Suprapubic skin (tissue), 4 donors: ENCODE data around the gene TNFRSF13B. TPM values are rescaled to one million over a fixed set of nuclear protein-coding genes. Genes with fewer than 3 reads are reported as not detected.

Experiments
- DNase-seq, 2 donors: peaks; one replicate each; pipeline ENCODE4 v3.0.0-alpha.2; 2019; ENCODE audit warnings: low spot score in 2 of 2
- H3K27ac ChIP-seq: fragments of 200-600 bp; sonication (generic); one replicate; pipeline ENCODE4 v1.5.1; 2019
- H3K27me3 ChIP-seq: fragments of 200-600 bp; sonication (generic); one replicate; pipeline ENCODE4 v1.5.1; 2019
- H3K36me3 ChIP-seq: fragments of 200-600 bp; sonication (generic); one replicate; pipeline ENCODE4 v1.5.1; 2019
- H3K4me1 ChIP-seq: fragments of 200-600 bp; sonication (generic); one replicate; pipeline ENCODE4 v1.5.1; 2019
- H3K4me3 ChIP-seq: fragments of 200-600 bp; sonication (generic); one replicate; pipeline ENCODE4 v1.5.1; 2019; ENCODE audit warnings: mild to moderate bottlenecking
- H3K9me3 ChIP-seq: fragments of 200-600 bp; sonication (generic); one replicate; pipeline ENCODE4 v1.5.1; 2019
- CTCF ChIP-seq, 2 donors: fragments of 200-600 bp in 1 of 2; fragments of 450-650 bp in 1 of 2; sonication (generic) in 1 of 2; IDR thresholded peaks; one replicate each; pipeline ENCODE4 v1.5.1; 2016 to 2019; ENCODE audit warnings: antibody characterized with exemption in 2 of 2, mild to moderate bottlenecking in 1 of 2, moderate library complexity in 1 of 2
- EP300 ChIP-seq: sonication (generic); formaldehyde crosslinking; IDR thresholded peaks from one replicate; pipeline ENCODE4 v1.6.1; 2017; ENCODE audit warnings: antibody characterized with exemption
- POLR2A ChIP-seq, 2 donors: fragments of 450-650 bp; IDR thresholded peaks; one replicate each; pipeline ENCODE4 v1.6.1; 2017; ENCODE audit warnings: antibody characterized with exemption in 2 of 2, mild to moderate bottlenecking in 2 of 2, moderate library complexity in 2 of 2
- POLR2AphosphoS5 ChIP-seq, 3 donors: sonication (generic); formaldehyde crosslinking; IDR thresholded peaks; one replicate each; pipeline ENCODE4 v1.6.1; 2017; ENCODE audit warnings: antibody characterized with exemption in 3 of 3
- WGBS: methylation state at CpG from one replicate; pipeline ENCODE4 v1.1.5; 2018; 5-methylcytosine and 5-hydroxymethylcytosine counted together
- total RNA-seq, 4 donors: library from RNA; depleted of rRNA; stranded (reverse); fragments of >200 nt; gene quantifications; one replicate each; pipeline ENCODE4 v1.1.0, GENCODE V29; 2016

Gene TNFRSF13B
- total RNA-seq, 4 donors from 2014 or later, result 3.8 TPM; not detected in 3

DNA sequence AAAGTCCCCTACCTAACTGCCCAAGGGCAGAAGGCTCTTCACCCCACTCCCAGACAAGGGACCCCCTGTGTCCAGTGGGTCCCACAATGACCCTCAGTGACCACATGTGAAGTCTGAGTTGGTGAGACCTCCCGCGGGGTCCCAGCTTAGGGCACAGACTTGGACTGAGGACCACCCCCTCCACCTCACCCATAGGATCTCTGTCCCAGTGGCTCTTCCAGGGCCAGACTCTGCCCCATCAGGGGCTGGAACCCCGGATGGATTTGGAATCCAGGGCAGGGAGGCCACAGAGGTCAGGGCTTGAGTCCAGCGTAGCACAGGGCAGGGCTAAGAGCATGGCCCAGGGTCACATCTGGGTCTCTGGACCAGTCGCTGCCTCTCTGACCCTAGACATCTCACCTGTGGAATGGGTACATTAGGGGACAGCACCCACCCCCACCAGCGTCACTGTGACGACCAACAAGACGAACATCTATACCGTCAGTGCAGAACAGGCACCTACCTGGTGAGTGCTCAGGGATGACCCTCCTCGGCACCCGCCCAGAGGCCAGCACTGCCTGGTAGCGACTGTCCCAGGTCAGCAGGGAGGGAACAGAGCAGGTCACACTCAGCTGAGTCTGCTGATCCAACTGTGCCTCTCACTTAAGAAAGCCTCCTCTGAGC, 37.7 kb downstream of the TNFRSF13B start:
- peaks cover 4% of the 10 kb centered on the region for H3K27me3 ChIP-seq
- WGBS, result no CpG with 5 or more reads among the region's 12 CpGs
- no peaks in the 10 kb centered on the region for H3K4me1 ChIP-seq
- no peaks in the 10 kb centered on the region for H3K9me3 ChIP-seq
- no peaks in the 10 kb centered on the region for H3K36me3 ChIP-seq
- TF ChIP-seq POLR2A (IDR thresholded peaks at IDR 0.05) (no peak), POLR2AphosphoS5 (IDR thresholded peaks at IDR 0.05) (no peak)
- no peak overlapping the region for H3K27ac ChIP-seq
- H3K4me3 ChIP-seq, result no peak overlapping the region
- peak; percentile 38 to 71 for DNase-seq

DNA sequence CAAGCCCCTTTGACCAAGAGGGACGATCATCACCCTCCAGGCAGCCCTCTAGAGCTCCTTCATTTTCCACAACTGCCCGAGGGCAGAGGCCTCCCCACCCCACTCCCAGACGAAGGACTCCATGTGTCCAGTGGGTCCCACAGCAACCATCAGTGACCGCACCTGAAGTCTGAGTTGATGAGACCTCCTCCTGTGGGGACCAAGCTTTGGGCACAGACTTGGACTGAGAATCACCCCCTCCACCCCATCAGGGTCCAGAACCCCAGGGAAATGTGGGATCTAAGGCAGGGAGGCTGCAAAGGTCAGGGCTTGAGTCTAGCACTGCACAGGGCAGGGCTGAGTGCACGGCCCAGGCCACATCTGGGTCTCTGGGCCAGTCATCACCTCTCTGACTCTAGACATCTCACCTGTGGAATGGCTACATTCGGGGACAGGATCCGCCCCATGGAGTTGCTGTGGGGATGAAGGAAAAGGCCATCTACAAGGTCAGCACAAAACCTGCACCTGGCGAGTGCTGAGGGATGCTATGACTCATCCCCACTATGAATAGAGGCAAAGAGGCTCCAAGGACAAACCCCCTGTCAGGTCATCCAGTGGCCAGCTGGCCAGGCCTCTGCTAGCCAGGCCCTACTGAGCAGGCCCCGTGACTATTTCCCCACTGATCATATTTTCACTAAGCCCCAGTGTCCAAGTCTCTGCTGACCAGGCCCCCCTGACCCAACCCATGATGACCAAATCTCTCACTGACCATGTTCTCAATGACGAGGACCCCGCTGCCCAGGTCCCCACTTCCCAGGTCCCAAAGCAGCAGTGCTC, 38.4 kb downstream of the TNFRSF13B start:
- Histone ChIP-seq H3K27me3 (peaks cover 4% of the 10 kb centered on the region), H3K4me1 (no peaks in the 10 kb centered on the region), H3K36me3 (no peaks in the 10 kb centered on the region), H3K27ac (no peak overlapping the region), H3K4me3 (no peak overlapping the region), H3K9me3 (no peaks in the 10 kb centered on the region)
- 91% methylated on average over 11 of the region's 11 CpGs for WGBS
- DNase-seq, result peak; percentile 50 to 64
- no peak for TF ChIP-seq EP300
- no peak for TF ChIP-seq CTCF (IDR thresholded peaks at IDR 0.05)
- no peak for TF ChIP-seq POLR2AphosphoS5 (IDR thresholded peaks at IDR 0.05)
- TF ChIP-seq POLR2A (IDR thresholded peaks at IDR 0.05), result no peak

- TF ChIP-seq CTCF (IDR thresholded peaks at IDR 0.05) (no peak), POLR2A (IDR thresholded peaks at IDR 0.05) (no peak), POLR2AphosphoS5 (IDR thresholded peaks at IDR 0.05) (no peak), EP300 (no peak)
- Histone ChIP-seq H3K27me3 (peaks cover 4% of the 10 kb centered on the region), H3K27ac (no peak overlapping the region), H3K9me3 (no peaks in the 10 kb centered on the region), H3K36me3 (no peaks in the 10 kb centered on the region), H3K4me3 (no peak overlapping the region), H3K4me1 (no peaks in the 10 kb centered on the region)
- peak in 1 of 2 donors; percentile 44 for DNase-seq
- WGBS, result 66% methylated on average over 6 of the region's 6 CpGs
Observed at GRCh38 chr17:16932611-16933010, 39.3 kb downstream of the TNFRSF13B start.

- H3K4me1 ChIP-seq, result no peaks in the 10 kb centered on the region
- no peak overlapping the region for H3K4me3 ChIP-seq
- 78% methylated on average over 4 of the region's 8 CpGs for WGBS
- no peaks in the 10 kb centered on the region for H3K9me3 ChIP-seq
- peaks cover 4% of the 10 kb centered on the region for H3K27me3 ChIP-seq
- H3K36me3 ChIP-seq, result no peaks in the 10 kb centered on the region
- no peak for TF ChIP-seq EP300
- no peak for TF ChIP-seq POLR2AphosphoS5 (IDR thresholded peaks at IDR 0.05)
- no peak for TF ChIP-seq POLR2A (IDR thresholded peaks at IDR 0.05)
- TF ChIP-seq CTCF (IDR thresholded peaks at IDR 0.05), result no peak
- H3K27ac ChIP-seq, result no peak overlapping the region
- DNase-seq, result peak in 1 of 2 donors; percentile 46
Observed at GRCh38 chr17:16932156-16932555, 39.8 kb downstream of the TNFRSF13B start.

GRCh38 chr17:16931318-16932060, 40.4 kb downstream of the TNFRSF13B start:
- Histone ChIP-seq H3K9me3 (no peaks in the 10 kb centered on the region), H3K36me3 (no peaks in the 10 kb centered on the region), H3K4me1 (no peaks in the 10 kb centered on the region), H3K27ac (no peak overlapping the region), H3K4me3 (no peak overlapping the region), H3K27me3 (peaks cover 4% of the 10 kb centered on the region)
- 81% methylated on average over 7 of the region's 9 CpGs for WGBS
- peak in 1 of 2 donors; percentile 50 for DNase-seq
- TF ChIP-seq CTCF (IDR thresholded peaks at IDR 0.05), result no peak
- TF ChIP-seq POLR2A (IDR thresholded peaks at IDR 0.05), result no peak
- no peak for TF ChIP-seq POLR2AphosphoS5 (IDR thresholded peaks at IDR 0.05)
- TF ChIP-seq EP300, result no peak
